PC-9 (cell line): ENCODE data around the gene SUN1. TPM values are rescaled to one million over a fixed set of nuclear protein-coding genes. Genes with fewer than 3 reads are reported as not detected.

Experiments used
- BruUV-seq: library from RNA; stranded (reverse); fragments of 400-500 nt; replicated peaks from 2 replicates; lab custom pipeline; 2021; lab: Mats Ljungman, UMichigan
- CTCF ChIA-PET: fragments of 300-600 bp; sonication (Branson Sonifier 250); formaldehyde crosslinking; loops from one replicate; lab custom pipeline; 2022; ENCODE audit warnings: antibody characterized with exemption; lab: Charles Lee
- POLR2A ChIA-PET: fragments of 300-600 bp; sonication (Branson Sonifier 250); formaldehyde crosslinking; loops from one replicate; lab custom pipeline; 2022; ENCODE audit warnings: antibody characterized with exemption; ENCODE audit not compliant: unreplicated experiment; lab: Charles Lee
- DNase-seq, 2 experiments: peaks; one replicate each; pipeline versions ENCODE4 v3.0.0 to v3.0.0-alpha.2; 2015 to 2022; ENCODE audit warnings: mixed read lengths in 1 of 2
- H2AFZ ChIP-seq: fragments of 200-600 bp; sonication (generic); 2 replicates; pipeline ENCODE4 v1.8.1; 2017; ENCODE audit warnings: antibody characterized with exemption
- H3F3A ChIP-seq: fragments of 200-600 bp; sonication (generic); 2 replicates; pipeline ENCODE4 v1.8.1; 2017; ENCODE audit warnings: antibody characterized with exemption, mild to moderate bottlenecking, low read depth; ENCODE audit not compliant: insufficient read depth
- H3K27ac ChIP-seq: fragments of 200-600 bp; sonication (generic); 2 replicates; pipeline ENCODE4 v1.6.1; 2016; ENCODE audit warnings: mixed run types
- H3K27me3 ChIP-seq: fragments of 200-600 bp; sonication (generic); 2 replicates; pipeline ENCODE4 v1.6.1; 2016; ENCODE audit warnings: low read depth, mixed run types; ENCODE audit not compliant: insufficient read depth
- H3K36me3 ChIP-seq: fragments of 200-600 bp; sonication (generic); 2 replicates; pipeline ENCODE4 v1.6.1; 2016; ENCODE audit warnings: low read depth, mixed run types
- H3K4me1 ChIP-seq: fragments of 200-600 bp; sonication (generic); replicated peaks from 2 replicates; pipeline ENCODE4 v1.6.1; 2016; ENCODE audit warnings: mixed run types; ENCODE audit not compliant: insufficient read depth
- H3K4me2 ChIP-seq: fragments of 200-600 bp; sonication (generic); 2 replicates; pipeline ENCODE4 v1.6.1; 2017; ENCODE audit warnings: mixed run types
- H3K4me3 ChIP-seq: fragments of 200-600 bp; sonication (generic); 2 replicates; pipeline ENCODE4 v1.6.1; 2016; ENCODE audit warnings: mixed run types
- H3K79me2 ChIP-seq: fragments of 200-600 bp; sonication (generic); 2 replicates; pipeline ENCODE4 v1.6.1; 2017; ENCODE audit warnings: low read depth, mixed run types
- H3K9me2 ChIP-seq: fragments of 200-600 bp; sonication (generic); 2 replicates; pipeline ENCODE4 v1.8.1; 2017; ENCODE audit warnings: mild to moderate bottlenecking; ENCODE audit not compliant: insufficient read depth
- H3K9me3 ChIP-seq: fragments of 200-600 bp; sonication (generic); 2 replicates; pipeline ENCODE4 v1.8.1; 2016; ENCODE audit warnings: low read depth; ENCODE audit not compliant: insufficient read depth
- H4K20me1 ChIP-seq: fragments of 200-600 bp; sonication (generic); 2 replicates; pipeline ENCODE4 v1.8.1; 2017; ENCODE audit not compliant: insufficient read depth
- CTCF ChIP-seq: fragments of 200-600 bp; sonication (generic); conservative IDR thresholded peaks from 2 replicates; pipeline ENCODE4 v1.6.1; 2017; ENCODE audit warnings: mixed run types, antibody characterized with exemption, mild to moderate bottlenecking, moderate library complexity
- EZH2 ChIP-seq: fragments of 200-600 bp; sonication (generic); IDR thresholded peaks from 2 replicates; pipeline ENCODE4 v1.8.0; 2017; ENCODE audit warnings: antibody characterized with exemption, low read depth
- intact Hi-C: fragments of 100-400 bp; cut with micrococcal nuclease; formaldehyde crosslinking; loops from one replicate; pipeline ENCODE4 v1.10.0; 2022; ENCODE audit not compliant: unreplicated experiment
- total RNA-seq: library from RNA; stranded (reverse); gene quantifications from 2 replicates; pipeline ENCODE4 v1.2.3, GENCODE V29; 2021

Gene SUN1
- total RNA-seq, 1 experiment from 2014 or later, result 245 TPM

GRCh38 chr7:885893-886625 is 53.8 kb downstream of the SUN1 start:
- no peak overlapping the region for H3K27ac ChIP-seq
- ChIA-PET CTCF (no interaction called here), POLR2A (no interaction called here)
- no peaks in the 10 kb centered on the region for H3K9me2 ChIP-seq
- H3F3A ChIP-seq, result peaks cover 10% of the 10 kb centered on the region; the same call in 1 of the 2 replicates
- peaks cover 84% of the 10 kb centered on the region for H3K79me2 ChIP-seq
- no peak for DNase-seq
- peaks cover 87% of the 10 kb centered on the region for H4K20me1 ChIP-seq
- no peaks in the 10 kb centered on the region for H3K27me3 ChIP-seq
- no peaks in the 10 kb centered on the region for H3K9me3 ChIP-seq
- H3K4me2 ChIP-seq, result no peak overlapping the region
- no peak for TF ChIP-seq CTCF
- no peak for TF ChIP-seq EZH2
- no TSS peak for BruUV-seq
- H3K4me1 ChIP-seq, result no peaks in the 10 kb centered on the region
- H3K36me3 ChIP-seq, result peaks cover 18% of the 10 kb centered on the region
- H3K4me3 ChIP-seq, result no peak overlapping the region
- intact Hi-C loops, result no loop called here
- no peak overlapping the region for H2AFZ ChIP-seq

- Histone ChIP-seq H3K36me3 (peaks cover 22% of the 10 kb centered on the region), H3K79me2 (peaks cover 76% of the 10 kb centered on the region), H3K9me2 (no peaks in the 10 kb centered on the region), H3K27me3 (no peaks in the 10 kb centered on the region), H3K4me2 (no peak overlapping the region), H3K4me1 (no peaks in the 10 kb centered on the region), H2AFZ (no peak overlapping the region), H3F3A (peaks cover 13% of the 10 kb centered on the region; the same call in 1 of the 2 replicates), H4K20me1 (peaks cover 82% of the 10 kb centered on the region), H3K27ac (no peak overlapping the region), H3K4me3 (no peak overlapping the region), H3K9me3 (no peaks in the 10 kb centered on the region)
- intact Hi-C loops, result no loop called here
- no peak for DNase-seq
- ChIA-PET CTCF (no interaction called here), POLR2A (no interaction called here)
- TF ChIP-seq EZH2 (no peak), CTCF (no peak)
- no TSS peak for BruUV-seq
Measured at GRCh38 chr7:886626-887487, 54.6 kb downstream of the SUN1 start.

GRCh38 chr7:887488-887820 is 55.2 kb downstream of the SUN1 start:
- ChIA-PET POLR2A (no interaction called here), CTCF (no interaction called here)
- Histone ChIP-seq H3K79me2 (peaks cover 70% of the 10 kb centered on the region), H4K20me1 (peaks cover 77% of the 10 kb centered on the region), H3K36me3 (peaks cover 28% of the 10 kb centered on the region), H2AFZ (no peak overlapping the region), H3K4me1 (no peaks in the 10 kb centered on the region), H3K4me3 (no peak overlapping the region), H3K4me2 (no peak overlapping the region), H3F3A (peaks cover 19% of the 10 kb centered on the region; the same call in 1 of the 2 replicates), H3K27ac (no peak overlapping the region), H3K9me2 (no peaks in the 10 kb centered on the region), H3K9me3 (no peaks in the 10 kb centered on the region), H3K27me3 (no peaks in the 10 kb centered on the region)
- intact Hi-C loops, result no loop called here
- no peak for DNase-seq
- TF ChIP-seq EZH2 (no peak), CTCF (no peak)
- BruUV-seq, result no TSS peak
